Thyroid gland (tissue), 4 donors: ENCODE measurements around the gene MYO9B.

Experiments used
- CTCF ChIP-seq, 6 experiments: fragments of 200-600 bp in 3 of 6; fragments of 450-650 bp in 3 of 6; sonication (generic) in 3 of 6; IDR thresholded peaks; one replicate each; pipeline ENCODE4 v1.5.1; 2016 to 2019; ENCODE audit warnings: antibody characterized with exemption in 6 of 6, mild to moderate bottlenecking in 2 of 6, inconsistent platforms in 1 of 6, moderate library complexity in 1 of 6
- POLR2A ChIP-seq, 2 donors: fragments of 450-650 bp; IDR thresholded peaks; one replicate each; pipeline ENCODE4 v1.6.1; 2017; ENCODE audit warnings: antibody characterized with exemption in 2 of 2, mild to moderate bottlenecking in 2 of 2, moderate library complexity in 1 of 2

- TF ChIP-seq CTCF (IDR thresholded peaks at IDR 0.05) (no peak), POLR2A (IDR thresholded peaks at IDR 0.05) (no peak)
Measured at GRCh38 chr19:17206736-17207581, 131.4 kb downstream of the MYO9B start.
